HepG2 (cell line): ENCODE data around the gene CYBRD1.

Source experiments
- BHLHE40 ChIP-seq: IDR thresholded peaks from 2 replicates; pipeline ENCODE4 v1.6.1; 2011; ENCODE audit warnings: low read length, improper control_type of control experiment
- CREB1 ChIP-seq, 2 experiments: fragments of 450-650 bp in 1 of 2; IDR thresholded peaks; 2 replicates each; pipeline ENCODE4 v1.6.1; 2016 to 2017; ENCODE audit warnings: control low read depth in 1 of 2, mild to moderate bottlenecking in 1 of 2, missing compliant biosample characterization in 1 of 2, missing genetic modification characterization in 1 of 2
- ZNF17 ChIP-seq: sonication (generic); formaldehyde crosslinking; IDR thresholded peaks from 2 replicates; pipeline ENCODE4 v1.5.0; 2020; ENCODE audit warnings: mild to moderate bottlenecking, missing genetic modification reagents
- ZNF879 ChIP-seq: sonication (generic); formaldehyde crosslinking; IDR thresholded peaks from 2 replicates; pipeline ENCODE4 v1.8.1; 2023; ENCODE audit warnings: missing genetic modification reagents
- TF ChIP-seq, protein P1 (sequence below): sonication (generic); formaldehyde crosslinking; IDR thresholded peaks from 2 replicates; pipeline ENCODE4 v1.5.0; 2020; ENCODE audit warnings: mild to moderate bottlenecking, missing genetic modification reagents, moderate library complexity

DNA sequence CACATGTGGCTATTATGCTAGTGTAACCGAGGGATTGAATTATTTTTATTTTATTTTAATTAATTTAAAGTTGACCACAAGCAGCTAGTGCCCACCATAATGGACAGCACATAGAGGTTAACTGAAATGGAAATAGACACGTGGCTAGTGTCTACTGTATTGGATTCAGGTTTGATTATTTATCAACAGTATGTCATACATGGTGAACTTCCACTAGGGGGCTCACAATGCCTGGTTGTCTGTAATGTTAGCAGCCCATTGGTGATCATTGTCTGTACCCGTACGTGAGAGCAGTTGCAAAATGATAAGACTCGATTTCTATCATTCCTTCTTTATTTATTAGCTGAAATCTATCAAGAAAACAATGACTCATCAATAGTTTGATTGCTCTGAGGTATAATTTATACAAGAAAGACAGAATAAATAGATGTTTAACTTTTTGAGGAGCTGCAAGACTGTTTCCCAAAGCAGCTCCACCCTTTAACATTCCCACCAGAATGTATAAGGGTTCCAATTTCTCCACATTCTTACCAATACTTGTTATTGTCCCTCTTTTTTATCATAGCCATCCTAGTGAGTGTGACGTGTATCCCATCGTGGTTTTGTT lies 76.5 kb downstream of the CYBRD1 start:
- TF ChIP-seq CREB1 (IDR thresholded peaks at IDR 0.05): peak; percentile 38; the same call in 1 of the 2 replicates
- TF ChIP-seq CREB1 (CRISPR knock-in tag; IDR thresholded peaks at IDR 0.05): 0 out of 2 replicates have a peak, but pooled peaks have one; percentile 34
- no peak for TF ChIP-seq ZNF879 (CRISPR knock-in tag)
- TF ChIP-seq ZNF17 (CRISPR knock-in tag): no peak
- TF ChIP-seq, protein P1, sequence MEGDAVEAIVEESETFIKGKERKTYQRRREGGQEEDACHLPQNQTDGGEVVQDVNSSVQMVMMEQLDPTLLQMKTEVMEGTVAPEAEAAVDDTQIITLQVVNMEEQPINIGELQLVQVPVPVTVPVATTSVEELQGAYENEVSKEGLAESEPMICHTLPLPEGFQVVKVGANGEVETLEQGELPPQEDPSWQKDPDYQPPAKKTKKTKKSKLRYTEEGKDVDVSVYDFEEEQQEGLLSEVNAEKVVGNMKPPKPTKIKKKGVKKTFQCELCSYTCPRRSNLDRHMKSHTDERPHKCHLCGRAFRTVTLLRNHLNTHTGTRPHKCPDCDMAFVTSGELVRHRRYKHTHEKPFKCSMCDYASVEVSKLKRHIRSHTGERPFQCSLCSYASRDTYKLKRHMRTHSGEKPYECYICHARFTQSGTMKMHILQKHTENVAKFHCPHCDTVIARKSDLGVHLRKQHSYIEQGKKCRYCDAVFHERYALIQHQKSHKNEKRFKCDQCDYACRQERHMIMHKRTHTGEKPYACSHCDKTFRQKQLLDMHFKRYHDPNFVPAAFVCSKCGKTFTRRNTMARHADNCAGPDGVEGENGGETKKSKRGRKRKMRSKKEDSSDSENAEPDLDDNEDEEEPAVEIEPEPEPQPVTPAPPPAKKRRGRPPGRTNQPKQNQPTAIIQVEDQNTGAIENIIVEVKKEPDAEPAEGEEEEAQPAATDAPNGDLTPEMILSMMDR (CRISPR knock-in tag): peak; percentile 83
- no peak for TF ChIP-seq BHLHE40
